ENCODE measurements around the gene TBC1D24. TPM values are rescaled to one million over a fixed set of nuclear protein-coding genes. Genes with fewer than 3 reads are reported as not detected.
"Not testable (repeated sequence)": the region's sequence is repeated elsewhere in the genome, so short reads cannot be mapped to it uniquely, and the experiment has no call there.

Gene TBC1D24
- polyA plus RNA-seq, 3 donors = 0.76 to 5.9 (median 2.1) TPM

GRCh38 chr16:2535625-2536013, 60.7 kb downstream of the TBC1D24 start:
- Mint-ChIP-seq H3K4me3 (peak overlapping the region; percentile 45 to 55), H3K4me1 (peaks cover 67% of the 10 kb centered on the region), H3K27me3 (ENCODE audit: low read depth in 3 of 3) (peaks cover 0 to 5% (median 4%) of the 10 kb centered on the region in 3 donors), H3K27ac (peak overlapping the region; percentile 90 to 98 (median 98)), H3K36me3 (peaks cover 9 to 23% of the 10 kb centered on the region in 2 donors), H3K9me3 (no peaks in the 10 kb centered on the region)
- H2AFZ ChIP-seq (ENCODE audit: insufficient read depth, low read depth, low read length, poor library complexity, severe bottlenecking) = no peak overlapping the region
- peaks cover 0 to 2% of the 10 kb centered on the region in 2 donors for H3K36me3 ChIP-seq (replicated peaks in 1 of 2; ENCODE audit: control insufficient read depth in 1 of 2, insufficient read depth in 2 of 2, low read length in 2 of 2)
- no peaks in the 10 kb centered on the region for H3K9me3 ChIP-seq (replicated peaks in 1 of 2; ENCODE audit: control insufficient read depth in 1 of 2, insufficient read depth in 1 of 2, low read length in 2 of 2)
- H3K4me3 ChIP-seq (replicated peaks in 1 of 3; ENCODE audit: low read depth in 2 of 3, low read length in 3 of 3) = peak overlapping the region in 1 of 3 experiments; percentile 73
- no peaks in the 10 kb centered on the region for H3K27me3 ChIP-seq (ENCODE audit: control insufficient read depth in 2 of 2, insufficient read depth in 2 of 2, low read length in 2 of 2)
- H3K79me2 ChIP-seq (ENCODE audit: insufficient read depth, low read length) = peaks cover 24% of the 10 kb centered on the region
- peak overlapping the region; percentile 88 to 96 for H3K27ac ChIP-seq (ENCODE audit: low read depth in 1 of 2, low read length in 2 of 2)
- 23% methylated on average over 9 of the region's 9 CpGs for WGBS (ENCODE audit: insufficient coverage)
- peaks cover 78 to 82% of the 10 kb centered on the region in 2 donors for H3K4me1 ChIP-seq (ENCODE audit: control insufficient read depth in 1 of 2, insufficient read depth in 2 of 2, low read length in 2 of 2)
- H3K4me2 ChIP-seq (replicated peaks; ENCODE audit: extremely low read depth, low read length, poor library complexity, severe bottlenecking) = peak overlapping the region; percentile 63
- peaks cover 29% of the 10 kb centered on the region for H4K20me1 ChIP-seq (ENCODE audit: insufficient read depth, low read length)
- DNase-seq = peak; percentile 81 to 90 (median 83)
- no peak for TF ChIP-seq CTCF (IDR thresholded peaks at IDR 0.05)
- peak overlapping the region; percentile 2 for H3K9ac ChIP-seq (ENCODE audit: insufficient read depth, low read length, poor library complexity, severe bottlenecking)
- intact Hi-C loops (cut with micrococcal nuclease) = no loop called here

GRCh38 chr16:2537451-2538379, 62.8 kb downstream of the TBC1D24 start, which contains the start of gene PDPK1:
PDPK1 (plus strand) TSS chr16:2538021; CDS start chr16:2538113, 92 bp downstream.
- peak within 1 kb of the TSS; percentile 81 to 92 for H3K4me3 Mint-ChIP-seq
- H3K4me1 Mint-ChIP-seq = peaks cover 69% of the 10 kb centered on the region
- under 1% methylated on average over 113 of the region's 126 CpGs for WGBS (ENCODE audit: insufficient coverage)
- peak within 1 kb of the TSS; percentile 88 to 96 for H3K27ac ChIP-seq (ENCODE audit: low read depth in 1 of 2, low read length in 2 of 2)
- no peaks in the 10 kb centered on the region for H3K9me3 ChIP-seq (replicated peaks in 1 of 2; ENCODE audit: control insufficient read depth in 1 of 2, insufficient read depth in 1 of 2, low read length in 2 of 2)
- H3K4me2 ChIP-seq (replicated peaks; ENCODE audit: extremely low read depth, low read length, poor library complexity, severe bottlenecking) = peak within 1 kb of the TSS; percentile 63
- no peak for TF ChIP-seq CTCF (IDR thresholded peaks at IDR 0.05)
- peaks cover 40% of the 10 kb centered on the region for H4K20me1 ChIP-seq (ENCODE audit: insufficient read depth, low read length)
- no peaks in the 10 kb centered on the region for H3K36me3 ChIP-seq (replicated peaks in 1 of 2; ENCODE audit: control insufficient read depth in 1 of 2, insufficient read depth in 2 of 2, low read length in 2 of 2)
- peaks cover 13 to 29% of the 10 kb centered on the region in 2 donors for H3K36me3 Mint-ChIP-seq
- H3K4me3 ChIP-seq (replicated peaks in 1 of 3; ENCODE audit: low read depth in 2 of 3, low read length in 3 of 3) = peak within 1 kb of the TSS; percentile 53 to 73 (median 69)
- peaks cover 0 to 4% (median 3%) of the 10 kb centered on the region in 3 donors for H3K27me3 Mint-ChIP-seq (ENCODE audit: low read depth in 3 of 3)
- peaks cover 72 to 75% of the 10 kb centered on the region in 2 donors for H3K4me1 ChIP-seq (ENCODE audit: control insufficient read depth in 1 of 2, insufficient read depth in 2 of 2, low read length in 2 of 2)
- peak within 1 kb of the TSS; percentile 64 for H3K9ac ChIP-seq (ENCODE audit: insufficient read depth, low read length, poor library complexity, severe bottlenecking)
- no peaks in the 10 kb centered on the region for H3K27me3 ChIP-seq (ENCODE audit: control insufficient read depth in 2 of 2, insufficient read depth in 2 of 2, low read length in 2 of 2)
- peak; percentile 92 to 94 (median 93) for DNase-seq
- H3K9me3 Mint-ChIP-seq = no peaks in the 10 kb centered on the region
- intact Hi-C loops (cut with micrococcal nuclease) = loop anchor here in 1 of 2 donors (1.0 kb wide), 1 partner anchor 21 kb away; no protein-coding TSS in a partner anchor
- peaks cover 40% of the 10 kb centered on the region for H3K79me2 ChIP-seq (ENCODE audit: insufficient read depth, low read length)
- peak within 1 kb of the TSS; percentile 90 to 98 (median 98) for H3K27ac Mint-ChIP-seq
- H2AFZ ChIP-seq (ENCODE audit: insufficient read depth, low read depth, low read length, poor library complexity, severe bottlenecking) = no peak within 1 kb of the TSS

GRCh38 chr16:2539192-2539844, 64.4 kb downstream of the TBC1D24 start:
- H3K27ac ChIP-seq (ENCODE audit: low read depth in 1 of 2, low read length in 2 of 2) = peak overlapping the region; percentile 15 to 79
- DNase-seq; H3K9me3 Mint-ChIP-seq; H2AFZ ChIP-seq (ENCODE audit: insufficient read depth, low read depth, low read length, poor library complexity, severe bottlenecking); H3K9ac ChIP-seq (ENCODE audit: insufficient read depth, low read length, poor library complexity, severe bottlenecking); H3K27me3 Mint-ChIP-seq (ENCODE audit: low read depth in 3 of 3); H3K36me3 ChIP-seq (replicated peaks in 1 of 2; ENCODE audit: control insufficient read depth in 1 of 2, insufficient read depth in 2 of 2, low read length in 2 of 2); H3K9me3 ChIP-seq (replicated peaks in 1 of 2; ENCODE audit: control insufficient read depth in 1 of 2, insufficient read depth in 1 of 2, low read length in 2 of 2); H3K27me3 ChIP-seq (ENCODE audit: control insufficient read depth in 2 of 2, insufficient read depth in 2 of 2, low read length in 2 of 2); intact Hi-C loops (cut with micrococcal nuclease): not testable (repeated sequence)
- Mint-ChIP-seq H3K4me1 (peaks cover 60% of the 10 kb centered on the region), H3K27ac (peak overlapping the region; percentile 78 to 95 (median 87)), H3K4me3 (peak overlapping the region; percentile 74 to 75), H3K36me3 (peaks cover 15 to 31% of the 10 kb centered on the region in 2 donors)
- peaks cover 51% of the 10 kb centered on the region for H4K20me1 ChIP-seq (ENCODE audit: insufficient read depth, low read length)
- H3K4me1 ChIP-seq (ENCODE audit: control insufficient read depth in 1 of 2, insufficient read depth in 2 of 2, low read length in 2 of 2) = peaks cover 59 to 63% of the 10 kb centered on the region in 2 donors
- H3K4me2 ChIP-seq (replicated peaks; ENCODE audit: extremely low read depth, low read length, poor library complexity, severe bottlenecking) = peak overlapping the region; percentile 63
- WGBS (ENCODE audit: insufficient coverage) = 84% methylated on average over 20 of the region's 24 CpGs
- peaks cover 50% of the 10 kb centered on the region for H3K79me2 ChIP-seq (ENCODE audit: insufficient read depth, low read length)
- peak overlapping the region in 1 of 3 experiments; percentile 72 for H3K4me3 ChIP-seq (replicated peaks in 1 of 3; ENCODE audit: low read depth in 2 of 3, low read length in 3 of 3)
